WTC11 (cell line): Measurements from ENCODE around the gene PAX4. TPM values are rescaled to one million over a fixed set of nuclear protein-coding genes. Genes with fewer than 3 reads are reported as not detected.
A peak's percentile ranks its signal among the peaks of the same experiment; 100 is the strongest.

Source experiments
- ATAC-seq: fragments of 200-7000 bp; cut with Tn5 transposase; 2 replicates; pipeline ENCODE4 v1.10.0; 2021; ENCODE audit warnings: mild to moderate bottlenecking, moderate library complexity
- CTCF ChIA-PET: fragments of 300-600 bp; sonication (Branson Sonifier 250); formaldehyde crosslinking; loops from one replicate; lab custom pipeline; 2021; ENCODE audit warnings: antibody characterized with exemption; lab: Charles Lee
- POLR2A ChIA-PET: fragments of 350-600 bp; sonication (Branson Sonifier 250); formaldehyde crosslinking; loops from one replicate; lab custom pipeline; 2021; ENCODE audit warnings: antibody characterized with exemption; lab: Charles Lee
- DNase-seq: peaks from one replicate; pipeline ENCODE4 v3.0.0; 2021; ENCODE audit warnings: low spot score
- H3K27ac Mint-ChIP-seq: 2 replicates; pipeline ENCODE4 v1.8.0; 2021; ENCODE audit warnings: mixed read lengths
- H3K27me3 Mint-ChIP-seq: 2 replicates; pipeline ENCODE4 v1.8.0; 2021; ENCODE audit warnings: low read depth, mild to moderate bottlenecking, moderate library complexity, mixed read lengths
- H3K36me3 Mint-ChIP-seq: 2 replicates; pipeline ENCODE4 v1.8.0; 2021; ENCODE audit warnings: mixed read lengths
- H3K4me1 Mint-ChIP-seq: 2 replicates; pipeline ENCODE4 v1.8.0; 2022; ENCODE audit warnings: mixed read lengths
- H3K4me3 Mint-ChIP-seq: 2 replicates; pipeline ENCODE4 v1.8.0; 2021; ENCODE audit warnings: mild to moderate bottlenecking, moderate library complexity, mixed read lengths
- H3K9me3 Mint-ChIP-seq: 2 replicates; pipeline ENCODE4 v1.8.0; 2021; ENCODE audit warnings: mixed read lengths
- CBFB ChIP-seq: sonication (generic); formaldehyde crosslinking; IDR thresholded peaks from 2 replicates; pipeline ENCODE4 v1.8.1; 2022; ENCODE audit warnings: mild to moderate bottlenecking, low read depth, missing genetic modification reagents
- GABPB1 ChIP-seq: sonication (generic); formaldehyde crosslinking; IDR thresholded peaks from 2 replicates; pipeline ENCODE4 v1.8.1; 2023; ENCODE audit warnings: mild to moderate bottlenecking, missing genetic modification reagents
- MXD4 ChIP-seq: fragments of 250-450 bp; sonication (Bioruptor Pico); IDR thresholded peaks from 2 replicates; pipeline ENCODE4 v1.8.0; 2021; ENCODE audit warnings: mild to moderate bottlenecking, moderate library complexity, borderline replicate concordance
- NFE2L1 ChIP-seq: sonication (generic); formaldehyde crosslinking; IDR thresholded peaks from 2 replicates; pipeline ENCODE4 v1.8.1; 2023; ENCODE audit warnings: missing genetic modification reagents
- NFYB ChIP-seq: sonication (generic); formaldehyde crosslinking; conservative IDR thresholded peaks from 2 replicates; pipeline ENCODE4 v1.8.0; 2022; ENCODE audit warnings: low read depth, missing genetic modification reagents
- NR1H2 ChIP-seq: sonication (generic); formaldehyde crosslinking; IDR thresholded peaks from 2 replicates; pipeline ENCODE4 v1.9.0; 2021; ENCODE audit warnings: mild to moderate bottlenecking, moderate library complexity, missing genetic modification reagents
- TEAD1 ChIP-seq: sonication (generic); formaldehyde crosslinking; IDR thresholded peaks from 2 replicates; pipeline ENCODE4 v1.8.0; 2022; ENCODE audit warnings: mild to moderate bottlenecking, missing genetic modification reagents
- TEAD4 ChIP-seq: sonication (generic); formaldehyde crosslinking; IDR thresholded peaks from 2 replicates; pipeline ENCODE4 v1.8.0; 2022; ENCODE audit warnings: mild to moderate bottlenecking, missing genetic modification reagents
- ZNF121 ChIP-seq: sonication (generic); formaldehyde crosslinking; IDR thresholded peaks from 2 replicates; pipeline ENCODE4 v1.8.0; 2023; ENCODE audit warnings: missing genetic modification reagents
- ZNF219 ChIP-seq: sonication (generic); formaldehyde crosslinking; IDR thresholded peaks from 2 replicates; pipeline ENCODE4 v1.8.0; 2023; ENCODE audit warnings: missing genetic modification reagents, mild to moderate bottlenecking, borderline replicate concordance
- ZNF263 ChIP-seq: sonication (generic); formaldehyde crosslinking; IDR thresholded peaks from 2 replicates; pipeline ENCODE4 v1.8.1; 2022; ENCODE audit warnings: low read depth, mild to moderate bottlenecking, moderate library complexity, missing genetic modification reagents
- ZNF317 ChIP-seq: sonication (generic); formaldehyde crosslinking; IDR thresholded peaks from 2 replicates; pipeline ENCODE4 v1.8.1; 2023; ENCODE audit warnings: low read depth, mild to moderate bottlenecking, moderate library complexity, missing genetic modification reagents, borderline replicate concordance
- ZNF423 ChIP-seq: fragments of 250-450 bp; sonication (Bioruptor Pico); IDR thresholded peaks from 2 replicates; pipeline ENCODE4 v2.1.2; 2022; ENCODE audit warnings: mild to moderate bottlenecking, moderate library complexity
- ZNF671 ChIP-seq: fragments of 250-450 bp; sonication (Bioruptor Pico); IDR thresholded peaks from 2 replicates; pipeline ENCODE4 v1.8.0; 2021; ENCODE audit warnings: mild to moderate bottlenecking
- total RNA-seq: library from RNA; stranded (reverse); gene quantifications from 3 replicates; pipeline ENCODE4 v1.2.3, GENCODE V29; 2021
- TF ChIP-seq, protein P1 (sequence below): sonication (generic); formaldehyde crosslinking; IDR thresholded peaks from 2 replicates; pipeline ENCODE4 v1.8.1; 2023; ENCODE audit warnings: mild to moderate bottlenecking, missing genetic modification reagents
- TF ChIP-seq, protein P2 (sequence below): fragments of 250-450 bp; sonication (Bioruptor Pico); IDR thresholded peaks from 2 replicates; pipeline ENCODE4 v1.9.0; 2021; ENCODE audit warnings: mild to moderate bottlenecking
- TF ChIP-seq, protein P3 (sequence below): fragments of 250-450 bp; sonication (Bioruptor Pico); IDR thresholded peaks from 2 replicates; pipeline ENCODE4 v1.8.0; 2021; ENCODE audit warnings: mild to moderate bottlenecking
- TF ChIP-seq, protein P4 (sequence below): sonication (generic); formaldehyde crosslinking; IDR thresholded peaks from 2 replicates; pipeline ENCODE4 v1.8.0; 2022; ENCODE audit warnings: mild to moderate bottlenecking, missing genetic modification reagents
- TF ChIP-seq, protein P5 (sequence below): fragments of 250-450 bp; sonication (Bioruptor Pico); IDR thresholded peaks from 2 replicates; pipeline ENCODE4 v1.9.0; 2021; ENCODE audit warnings: moderate library complexity, mild to moderate bottlenecking, inconsistent platforms, borderline replicate concordance
- TF ChIP-seq, protein P6 (sequence below): fragments of 250-450 bp; sonication (Bioruptor Pico); IDR thresholded peaks from 2 replicates; pipeline ENCODE4 v1.9.0; 2021; ENCODE audit warnings: mild to moderate bottlenecking
- TF ChIP-seq, protein P7 (sequence below): sonication (generic); formaldehyde crosslinking; IDR thresholded peaks from 2 replicates; pipeline ENCODE4 v1.8.0; 2022; ENCODE audit warnings: mild to moderate bottlenecking, missing genetic modification reagents
- TF ChIP-seq, protein P8 (sequence below): fragments of 250-450 bp; sonication (Bioruptor Pico); conservative IDR thresholded peaks from 2 replicates; pipeline ENCODE4 v1.9.0; 2021; ENCODE audit warnings: mild to moderate bottlenecking

PAX4 gene
- total RNA-seq, 1 experiment from 2014 or later = not detected

DNA sequence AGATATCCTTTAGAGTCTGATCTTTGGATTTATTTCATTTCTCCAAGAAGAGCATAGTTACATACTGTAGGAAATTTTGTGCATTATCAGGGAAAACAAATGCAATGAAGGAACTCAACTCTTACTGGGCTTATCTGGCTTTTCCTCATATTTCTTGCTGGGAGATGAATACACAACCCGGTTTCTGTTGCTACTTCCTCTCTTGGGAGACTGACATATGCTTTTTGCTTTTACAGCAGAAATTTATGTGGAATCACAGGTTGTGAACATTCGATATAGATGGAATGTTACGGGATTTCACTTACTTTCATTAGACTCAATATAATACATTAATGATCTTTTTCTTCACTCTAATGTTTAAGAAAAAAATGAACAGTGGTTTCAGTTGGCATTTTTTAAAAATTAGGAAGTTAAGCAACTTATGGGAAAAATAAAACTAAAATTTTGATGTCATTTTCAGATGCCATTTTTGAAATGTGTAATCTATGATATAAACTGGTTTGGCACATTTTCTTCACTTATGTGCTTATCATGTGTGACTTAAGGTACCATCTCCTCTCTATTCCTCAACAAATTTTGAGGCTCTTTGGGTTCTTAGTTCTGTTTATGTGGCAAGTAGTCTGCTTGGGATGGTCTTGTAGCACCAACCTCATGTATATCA is 41.2 kb upstream of the PAX4 start (continued):
- no peak for TF ChIP-seq TEAD4
- TF ChIP-seq ZNF317 = no peak
- TF ChIP-seq, protein P1, sequence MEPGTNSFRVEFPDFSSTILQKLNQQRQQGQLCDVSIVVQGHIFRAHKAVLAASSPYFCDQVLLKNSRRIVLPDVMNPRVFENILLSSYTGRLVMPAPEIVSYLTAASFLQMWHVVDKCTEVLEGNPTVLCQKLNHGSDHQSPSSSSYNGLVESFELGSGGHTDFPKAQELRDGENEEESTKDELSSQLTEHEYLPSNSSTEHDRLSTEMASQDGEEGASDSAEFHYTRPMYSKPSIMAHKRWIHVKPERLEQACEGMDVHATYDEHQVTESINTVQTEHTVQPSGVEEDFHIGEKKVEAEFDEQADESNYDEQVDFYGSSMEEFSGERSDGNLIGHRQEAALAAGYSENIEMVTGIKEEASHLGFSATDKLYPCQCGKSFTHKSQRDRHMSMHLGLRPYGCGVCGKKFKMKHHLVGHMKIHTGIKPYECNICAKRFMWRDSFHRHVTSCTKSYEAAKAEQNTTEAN = no peak
- TF ChIP-seq, protein P2, sequence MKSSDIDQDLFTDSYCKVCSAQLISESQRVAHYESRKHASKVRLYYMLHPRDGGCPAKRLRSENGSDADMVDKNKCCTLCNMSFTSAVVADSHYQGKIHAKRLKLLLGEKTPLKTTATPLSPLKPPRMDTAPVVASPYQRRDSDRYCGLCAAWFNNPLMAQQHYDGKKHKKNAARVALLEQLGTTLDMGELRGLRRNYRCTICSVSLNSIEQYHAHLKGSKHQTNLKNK (CRISPR knock-in tag) = no peak
- TF ChIP-seq NFE2L1 = no peak
- no peak for TF ChIP-seq NR1H2 (CRISPR knock-in tag)
- TF ChIP-seq, all 79 proteins: peak for 0

DNA sequence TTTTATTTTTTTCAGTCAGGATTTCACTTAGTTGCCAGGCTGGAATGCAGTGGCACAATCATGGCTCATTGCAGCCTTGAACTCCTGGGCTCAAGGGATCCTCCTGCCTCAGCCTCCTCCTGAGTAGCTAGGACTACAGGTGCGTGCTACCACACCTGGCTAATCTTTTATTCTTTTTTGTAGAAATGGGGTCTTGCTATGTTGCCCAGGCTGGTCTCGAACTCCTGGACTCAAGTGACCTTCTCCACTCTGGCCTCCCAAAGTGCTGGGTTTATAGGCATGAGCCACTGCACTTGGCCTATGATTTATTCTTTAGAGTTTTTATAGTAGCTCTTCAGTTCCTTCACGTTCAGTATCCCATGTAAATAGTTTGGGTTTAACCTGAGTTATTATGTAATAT is 39.6 kb upstream of the PAX4 start:
- peaks cover 53% of the 10 kb centered on the region for H3K4me1 Mint-ChIP-seq
- DNase-seq = no peak
- ChIA-PET POLR2A (no interaction called here), CTCF (interaction anchor here (2.5 kb wide), 1 partner anchor 28 kb away, joined by 11 read pairs; no protein-coding TSS in a partner anchor)
- H3K27ac Mint-ChIP-seq = no peak overlapping the region
- H3K4me3 Mint-ChIP-seq = no peak overlapping the region
- no peaks in the 10 kb centered on the region for H3K9me3 Mint-ChIP-seq
- peaks cover 34% of the 10 kb centered on the region for H3K36me3 Mint-ChIP-seq
- ATAC-seq = no peak
- H3K27me3 Mint-ChIP-seq = no peaks in the 10 kb centered on the region
- TF ChIP-seq ZNF671 (no peak), ZNF219 (CRISPR knock-in tag) (no peak), ZNF121 (CRISPR knock-in tag) (peak; percentile 54; the same call in 1 of the 2 replicates), ZNF263 (CRISPR knock-in tag) (no peak)
- TF ChIP-seq, protein P1 = no peak

DNA sequence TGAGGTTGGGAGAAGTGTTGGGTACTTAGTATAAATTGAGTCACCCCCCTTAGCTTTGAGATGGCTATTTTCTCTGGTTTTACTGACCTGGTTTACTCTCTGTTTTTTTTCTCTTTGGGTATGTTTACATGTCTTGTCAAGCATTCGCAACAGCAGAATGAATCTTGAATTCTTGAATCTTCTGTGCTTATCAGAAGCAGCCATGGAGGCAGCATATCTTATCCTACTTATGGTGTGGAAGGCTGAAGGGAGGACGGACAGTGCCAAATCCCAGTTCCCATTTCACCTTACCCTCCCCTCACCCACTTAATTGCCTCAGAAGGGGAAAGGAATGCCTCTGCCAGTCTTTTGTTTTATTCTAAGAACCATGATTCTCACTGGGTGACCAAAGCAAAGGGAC is 37.8 kb upstream of the PAX4 start:
- DNase-seq (no peak), ATAC-seq (no peak)
- H3K4me1 Mint-ChIP-seq = peaks cover 47% of the 10 kb centered on the region
- H3K36me3 Mint-ChIP-seq = peaks cover 31% of the 10 kb centered on the region
- ChIA-PET CTCF (interaction anchor here (2.5 kb wide), 1 partner anchor 26 kb away, joined by 11 read pairs; no protein-coding TSS in a partner anchor), POLR2A (interaction anchor here (0.7 kb wide), 1 partner anchor 35 kb away, joined by 5 read pairs; no protein-coding TSS in a partner anchor)
- H3K4me3 Mint-ChIP-seq = no peak overlapping the region
- H3K9me3 Mint-ChIP-seq = no peaks in the 10 kb centered on the region
- H3K27ac Mint-ChIP-seq = peak overlapping the region; percentile 43; the same call in 1 of the 2 replicates
- no peaks in the 10 kb centered on the region for H3K27me3 Mint-ChIP-seq
- TF ChIP-seq CBFB (CRISPR knock-in tag) (no peak), TEAD1 (no peak), GABPB1 (no peak), NFYB (CRISPR knock-in tag) (no peak), ZNF423 (no peak), ZNF671 (no peak), MXD4 (CRISPR knock-in tag) (no peak)
- TF ChIP-seq, protein P3, sequence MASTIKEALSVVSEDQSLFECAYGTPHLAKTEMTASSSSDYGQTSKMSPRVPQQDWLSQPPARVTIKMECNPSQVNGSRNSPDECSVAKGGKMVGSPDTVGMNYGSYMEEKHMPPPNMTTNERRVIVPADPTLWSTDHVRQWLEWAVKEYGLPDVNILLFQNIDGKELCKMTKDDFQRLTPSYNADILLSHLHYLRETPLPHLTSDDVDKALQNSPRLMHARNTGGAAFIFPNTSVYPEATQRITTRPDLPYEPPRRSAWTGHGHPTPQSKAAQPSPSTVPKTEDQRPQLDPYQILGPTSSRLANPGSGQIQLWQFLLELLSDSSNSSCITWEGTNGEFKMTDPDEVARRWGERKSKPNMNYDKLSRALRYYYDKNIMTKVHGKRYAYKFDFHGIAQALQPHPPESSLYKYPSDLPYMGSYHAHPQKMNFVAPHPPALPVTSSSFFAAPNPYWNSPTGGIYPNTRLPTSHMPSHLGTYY (CRISPR knock-in tag) = no peak
- TF ChIP-seq, protein P4, sequence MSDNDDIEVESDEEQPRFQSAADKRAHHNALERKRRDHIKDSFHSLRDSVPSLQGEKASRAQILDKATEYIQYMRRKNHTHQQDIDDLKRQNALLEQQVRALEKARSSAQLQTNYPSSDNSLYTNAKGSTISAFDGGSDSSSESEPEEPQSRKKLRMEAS (CRISPR knock-in tag) = no peak
- TF ChIP-seq, protein P5, sequence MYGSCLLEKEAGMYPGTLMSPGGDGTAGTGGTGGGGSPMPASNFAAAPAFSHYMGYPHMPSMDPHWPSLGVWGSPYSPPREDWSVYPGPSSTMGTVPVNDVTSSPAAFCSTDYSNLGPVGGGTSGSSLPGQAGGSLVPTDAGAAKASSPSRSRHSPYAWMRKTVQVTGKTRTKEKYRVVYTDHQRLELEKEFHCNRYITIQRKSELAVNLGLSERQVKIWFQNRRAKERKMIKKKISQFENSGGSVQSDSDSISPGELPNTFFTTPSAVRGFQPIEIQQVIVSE (CRISPR knock-in tag) = no peak
- TF ChIP-seq, protein P6, sequence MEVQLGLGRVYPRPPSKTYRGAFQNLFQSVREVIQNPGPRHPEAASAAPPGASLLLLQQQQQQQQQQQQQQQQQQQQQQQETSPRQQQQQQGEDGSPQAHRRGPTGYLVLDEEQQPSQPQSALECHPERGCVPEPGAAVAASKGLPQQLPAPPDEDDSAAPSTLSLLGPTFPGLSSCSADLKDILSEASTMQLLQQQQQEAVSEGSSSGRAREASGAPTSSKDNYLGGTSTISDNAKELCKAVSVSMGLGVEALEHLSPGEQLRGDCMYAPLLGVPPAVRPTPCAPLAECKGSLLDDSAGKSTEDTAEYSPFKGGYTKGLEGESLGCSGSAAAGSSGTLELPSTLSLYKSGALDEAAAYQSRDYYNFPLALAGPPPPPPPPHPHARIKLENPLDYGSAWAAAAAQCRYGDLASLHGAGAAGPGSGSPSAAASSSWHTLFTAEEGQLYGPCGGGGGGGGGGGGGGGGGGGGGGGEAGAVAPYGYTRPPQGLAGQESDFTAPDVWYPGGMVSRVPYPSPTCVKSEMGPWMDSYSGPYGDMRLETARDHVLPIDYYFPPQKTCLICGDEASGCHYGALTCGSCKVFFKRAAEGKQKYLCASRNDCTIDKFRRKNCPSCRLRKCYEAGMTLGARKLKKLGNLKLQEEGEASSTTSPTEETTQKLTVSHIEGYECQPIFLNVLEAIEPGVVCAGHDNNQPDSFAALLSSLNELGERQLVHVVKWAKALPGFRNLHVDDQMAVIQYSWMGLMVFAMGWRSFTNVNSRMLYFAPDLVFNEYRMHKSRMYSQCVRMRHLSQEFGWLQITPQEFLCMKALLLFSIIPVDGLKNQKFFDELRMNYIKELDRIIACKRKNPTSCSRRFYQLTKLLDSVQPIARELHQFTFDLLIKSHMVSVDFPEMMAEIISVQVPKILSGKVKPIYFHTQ (CRISPR knock-in tag) = no peak
- TF ChIP-seq, protein P7, sequence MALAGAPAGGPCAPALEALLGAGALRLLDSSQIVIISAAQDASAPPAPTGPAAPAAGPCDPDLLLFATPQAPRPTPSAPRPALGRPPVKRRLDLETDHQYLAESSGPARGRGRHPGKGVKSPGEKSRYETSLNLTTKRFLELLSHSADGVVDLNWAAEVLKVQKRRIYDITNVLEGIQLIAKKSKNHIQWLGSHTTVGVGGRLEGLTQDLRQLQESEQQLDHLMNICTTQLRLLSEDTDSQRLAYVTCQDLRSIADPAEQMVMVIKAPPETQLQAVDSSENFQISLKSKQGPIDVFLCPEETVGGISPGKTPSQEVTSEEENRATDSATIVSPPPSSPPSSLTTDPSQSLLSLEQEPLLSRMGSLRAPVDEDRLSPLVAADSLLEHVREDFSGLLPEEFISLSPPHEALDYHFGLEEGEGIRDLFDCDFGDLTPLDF = no peak
- TF ChIP-seq, protein P8, sequence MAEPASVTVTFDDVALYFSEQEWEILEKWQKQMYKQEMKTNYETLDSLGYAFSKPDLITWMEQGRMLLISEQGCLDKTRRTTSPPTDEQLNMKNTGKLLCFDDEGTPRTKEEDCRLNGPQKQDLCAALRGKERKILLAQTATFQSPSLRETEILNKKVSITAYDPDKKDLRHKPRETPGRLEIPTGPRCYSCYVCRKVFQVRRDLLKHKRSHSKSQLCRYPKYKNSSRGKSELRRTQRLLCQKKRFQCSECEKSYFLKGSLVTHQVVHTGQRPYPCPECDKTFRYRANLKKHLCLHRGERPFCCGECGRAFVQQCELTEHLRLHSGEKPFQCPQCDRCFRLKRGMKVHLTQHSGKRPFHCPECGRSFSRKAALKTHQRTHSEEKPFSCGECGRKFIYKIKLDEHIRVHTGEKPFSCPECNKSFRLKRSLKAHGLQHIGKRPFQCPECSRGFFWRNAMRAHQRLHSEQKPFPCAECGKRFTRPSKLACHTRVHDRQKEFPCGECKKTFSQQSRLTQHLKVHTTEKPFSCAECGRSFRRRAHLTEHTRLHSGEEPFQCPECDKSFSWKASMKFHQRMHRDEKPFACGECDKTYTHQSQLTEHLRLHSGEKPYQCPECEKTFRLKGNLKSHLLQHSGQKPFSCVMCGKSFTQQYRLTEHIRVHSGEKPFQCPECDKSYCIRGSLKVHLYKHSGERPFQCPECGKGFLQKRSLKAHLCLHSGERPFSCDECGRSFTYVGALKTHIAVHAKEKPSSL (CRISPR knock-in tag) = no peak
